Activated T-cell treated with anti-CD3 and anti-CD28 coated beads for 48 hours (primary cell): ENCODE results near the gene ARL8A.
"Not testable (repeated sequence)": the region's sequence is repeated elsewhere in the genome, so short reads cannot be mapped to it uniquely, and the experiment has no call there.

Experiments
- DNase-seq: peaks from one replicate; pipeline ENCODE4 v3.0.0-alpha.2; 2020; ENCODE audit warnings: low read depth

Gene ARL8A

DNA sequence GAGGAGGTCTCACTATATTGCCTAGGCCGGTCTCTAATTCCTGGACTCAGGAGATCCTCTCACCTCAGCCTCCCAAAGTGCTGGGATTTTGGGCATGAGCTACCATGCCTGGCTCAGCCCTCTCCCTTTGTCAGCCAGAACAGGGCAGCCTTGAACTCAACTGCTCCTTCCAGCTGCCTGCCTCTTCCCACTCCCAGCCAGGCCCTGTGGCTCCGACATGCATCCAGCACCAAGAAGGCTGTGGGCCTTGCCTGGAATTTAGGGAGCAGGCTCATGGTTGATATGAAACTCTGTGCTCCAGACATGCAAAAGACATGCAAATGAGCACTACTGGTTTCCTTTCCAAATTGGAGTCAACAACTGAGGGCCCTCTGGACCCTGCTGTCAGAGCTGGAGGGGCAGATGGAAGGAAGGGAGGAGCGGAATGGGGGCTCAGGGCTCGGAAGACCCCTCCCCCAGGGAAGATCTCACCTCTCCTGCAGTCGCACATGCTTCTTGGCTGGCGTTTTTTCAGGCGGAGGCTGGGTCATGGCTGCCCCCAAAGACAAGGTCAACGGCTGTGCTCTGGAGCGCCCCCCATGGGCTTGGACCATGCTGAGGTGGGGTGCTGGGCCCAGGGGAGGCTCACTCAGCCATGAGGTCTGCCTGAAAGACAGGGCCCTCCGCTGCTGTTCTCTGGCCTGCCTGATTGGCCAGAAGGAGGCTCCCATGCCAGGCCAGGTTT lies 14.4 kb upstream of the ARL8A start:
- DNase-seq: peak; percentile 47

DNA sequence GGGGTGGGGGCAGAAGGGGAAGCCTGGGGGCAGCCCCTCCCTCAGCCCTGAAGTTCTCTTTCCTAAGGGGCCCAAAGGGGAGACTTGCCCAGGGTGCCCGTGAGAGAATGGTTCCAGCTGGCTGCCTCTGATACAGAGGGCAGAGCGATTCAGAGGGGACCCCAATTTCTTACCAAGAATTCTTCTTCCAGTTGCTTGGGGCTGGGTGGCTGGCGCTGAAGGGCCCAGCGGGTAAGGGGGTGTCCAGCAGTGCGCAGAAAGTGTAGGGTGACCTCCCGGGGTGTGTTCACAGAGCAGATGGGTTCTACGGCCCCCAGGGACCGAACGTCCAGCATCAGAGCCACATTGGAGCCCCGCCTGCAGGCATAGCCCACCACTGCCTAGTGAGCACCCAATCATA lies 13.4 kb upstream of the ARL8A start:
- no peak for DNase-seq

DNA sequence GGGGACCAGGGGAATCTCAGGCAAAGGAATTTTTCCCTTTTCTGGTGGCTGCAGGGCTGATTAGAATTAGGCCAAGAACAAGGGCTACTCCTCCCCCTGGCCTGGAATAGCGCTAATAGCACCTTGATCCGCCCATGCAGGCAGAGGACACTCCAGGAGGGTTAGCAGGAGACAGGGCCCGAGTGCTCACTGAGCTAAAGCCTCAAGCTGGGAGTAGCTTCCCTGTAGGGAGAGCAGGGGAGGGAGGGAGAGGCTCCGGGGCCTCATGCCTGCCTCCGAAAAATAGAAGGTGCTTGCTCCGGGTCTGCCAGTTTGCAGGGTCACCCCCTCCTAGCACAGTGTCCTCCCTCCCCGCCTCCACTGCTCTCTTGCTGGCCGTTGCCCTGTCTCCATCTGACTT lies 12.1 kb upstream of the ARL8A start:
- no peak for DNase-seq

DNA sequence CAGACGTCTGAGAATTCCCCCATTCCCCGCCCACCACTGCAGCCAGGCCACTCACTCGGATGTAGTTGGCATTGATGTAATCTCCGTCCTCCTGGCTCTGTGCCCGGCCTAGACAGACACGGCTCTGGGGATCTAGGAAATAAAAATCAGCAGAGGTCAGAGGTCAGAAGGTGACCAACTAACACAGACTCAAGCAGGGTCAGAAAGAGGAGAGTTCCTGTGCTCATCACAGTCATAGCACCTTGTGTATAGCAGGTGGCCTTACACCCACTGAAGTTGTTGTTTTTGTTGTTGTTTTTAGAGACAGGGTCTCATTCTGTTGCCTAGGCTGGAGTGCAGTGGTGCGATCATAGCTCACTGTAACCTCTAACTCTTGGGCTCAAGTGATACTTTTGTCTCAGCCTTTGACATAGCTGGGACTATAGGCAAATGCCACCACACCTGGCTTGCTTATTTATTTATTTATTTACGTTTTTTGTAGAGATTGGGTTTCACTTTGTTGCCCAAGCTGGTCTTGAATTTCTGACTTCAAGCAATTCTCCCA lies 11.0 kb upstream of the ARL8A start:
- DNase-seq: no peak

DNA sequence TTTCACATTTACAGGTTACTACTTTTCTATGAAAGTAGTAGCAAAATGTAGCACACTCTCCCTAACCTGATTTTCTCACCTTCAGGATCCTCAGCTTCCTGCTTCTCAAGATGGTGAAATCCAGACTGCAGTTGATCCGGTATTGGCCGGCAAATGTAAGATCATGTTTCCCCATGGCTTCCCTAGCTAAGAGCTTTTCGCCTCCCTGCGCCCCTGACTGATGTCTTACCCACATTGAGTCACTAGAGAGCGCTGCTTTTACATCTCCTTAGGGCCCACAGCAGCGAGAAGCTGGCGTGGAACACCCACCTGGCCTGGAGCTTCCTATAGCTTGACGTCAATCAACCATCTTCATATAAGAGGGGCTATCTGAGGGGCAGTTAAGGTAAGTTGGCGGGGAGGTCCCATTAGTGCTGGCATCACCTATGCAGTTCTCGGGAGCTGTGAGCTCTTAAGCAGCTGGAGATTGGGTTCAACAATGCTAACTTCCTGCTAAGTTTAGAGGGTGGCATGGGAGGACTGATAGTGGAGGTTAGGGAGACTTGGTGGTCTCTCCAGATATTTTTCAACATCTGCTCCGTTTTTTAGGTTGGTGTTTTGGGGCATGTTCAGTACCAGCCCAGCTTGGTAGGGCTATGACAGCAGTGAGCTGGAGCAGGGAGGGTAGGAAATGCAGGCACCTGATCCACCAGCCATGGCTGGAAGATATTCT lies 10.4 kb upstream of the ARL8A start:
- DNase-seq: no peak

DNA sequence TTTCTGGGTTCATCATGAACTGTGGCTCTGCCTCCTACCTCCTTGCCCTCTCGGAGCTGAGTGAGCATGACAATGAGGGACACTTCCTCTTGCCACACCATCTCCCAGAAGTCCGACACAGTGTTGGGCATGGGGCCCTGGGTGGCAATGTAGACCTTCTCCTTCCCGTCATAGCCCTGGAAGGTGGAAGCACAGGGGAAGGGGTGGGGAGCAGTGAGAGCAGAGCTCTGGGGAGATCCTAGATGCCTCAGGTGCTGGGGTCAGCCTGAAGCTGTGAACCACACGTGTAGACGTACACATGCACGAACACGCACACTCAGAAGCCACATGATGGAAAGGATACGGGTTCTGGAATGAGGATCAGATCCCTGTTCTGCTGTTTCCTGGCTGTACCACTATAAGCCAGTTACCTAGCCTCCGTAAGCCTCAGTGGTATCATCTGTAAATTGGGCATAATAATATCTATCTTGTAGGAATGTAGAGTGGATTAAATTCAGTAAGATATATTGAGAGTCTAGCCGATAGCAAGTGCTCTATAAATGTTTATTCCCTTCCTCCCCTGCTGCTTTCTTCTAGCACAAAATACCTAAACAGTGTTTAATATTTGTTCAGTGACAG lies 9.7 kb upstream of the ARL8A start:
- no peak for DNase-seq

DNA sequence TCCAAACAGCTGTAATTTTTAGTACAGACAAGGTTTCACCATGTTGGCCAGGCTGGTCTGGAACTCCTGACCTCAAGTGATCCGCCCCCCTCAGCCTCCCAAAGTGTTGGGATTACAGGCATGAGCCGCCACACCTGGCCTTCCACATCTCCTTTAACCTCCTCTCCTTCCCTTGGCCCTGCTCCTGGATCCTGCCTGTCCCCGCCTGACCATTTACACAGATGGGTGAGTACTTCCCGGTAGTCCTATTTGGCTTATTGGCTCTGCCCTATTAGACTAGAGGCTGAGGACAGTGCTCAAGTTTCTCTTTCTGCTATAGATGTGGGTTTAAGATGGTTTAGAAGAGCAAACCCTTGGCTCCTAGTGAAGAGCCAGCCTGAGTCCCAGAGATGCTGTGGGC lies 8.7 kb upstream of the ARL8A start:
- no peak for DNase-seq

DNA sequence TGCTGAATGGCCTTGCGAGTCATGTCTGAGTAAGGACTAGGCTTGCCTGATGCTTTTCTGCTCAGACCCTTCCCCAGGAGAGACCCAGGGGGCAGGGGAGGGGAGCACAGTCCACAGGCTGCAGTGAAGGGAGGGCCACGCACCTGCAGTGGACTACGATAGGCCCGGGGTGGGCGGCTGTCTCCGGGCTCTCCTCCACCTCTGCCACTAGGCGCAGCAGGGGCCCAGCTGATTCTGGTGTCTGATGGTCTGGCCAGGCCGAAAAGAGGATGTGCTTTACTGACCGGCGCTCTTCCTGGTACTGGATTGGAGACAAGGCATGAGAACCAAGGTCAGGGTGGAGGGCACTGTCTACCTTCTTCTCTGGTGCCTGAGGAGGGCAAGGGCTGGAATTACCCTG lies 7.9 kb upstream of the ARL8A start:
- no peak for DNase-seq

DNA sequence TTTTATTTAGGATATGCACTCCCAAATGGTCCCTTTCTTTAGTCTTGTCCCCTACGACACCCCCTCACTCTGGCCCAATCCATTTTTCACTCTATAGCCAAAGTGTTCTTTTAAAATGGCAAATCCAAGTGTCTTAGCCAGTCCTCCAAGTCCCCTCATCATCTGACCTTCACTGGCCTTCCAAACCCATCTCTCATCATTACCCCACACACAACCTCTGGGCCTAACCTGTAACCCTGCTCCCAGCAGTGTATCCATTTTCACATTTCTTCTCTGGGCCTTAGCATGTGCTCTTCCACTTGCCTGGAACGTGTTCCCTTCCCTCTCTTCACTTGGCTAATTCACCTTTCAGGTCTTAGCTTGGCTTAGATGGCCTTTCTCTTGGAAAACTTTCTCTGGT lies 6.5 kb upstream of the ARL8A start:
- no peak for DNase-seq

DNA sequence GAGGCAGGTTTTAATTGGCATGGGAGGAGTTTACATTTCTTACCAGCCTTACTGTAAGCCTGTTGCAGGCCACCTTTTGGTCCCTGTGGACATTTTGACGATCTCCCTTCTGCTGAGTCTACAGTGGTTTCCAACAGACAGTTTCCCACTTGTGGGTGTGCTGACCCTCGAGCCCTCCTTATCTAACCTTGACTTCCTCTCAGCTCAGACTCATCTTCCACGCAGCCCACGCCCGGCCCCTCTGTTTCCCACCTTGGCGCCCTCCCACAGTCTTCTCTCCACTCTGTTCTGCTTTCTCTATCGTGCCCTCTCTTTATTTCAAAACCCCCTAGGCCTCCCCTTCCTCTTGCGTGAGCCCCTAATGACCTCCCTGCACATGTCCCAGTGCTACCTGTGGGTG lies 6.1 kb upstream of the ARL8A start:
- DNase-seq: no peak

DNA sequence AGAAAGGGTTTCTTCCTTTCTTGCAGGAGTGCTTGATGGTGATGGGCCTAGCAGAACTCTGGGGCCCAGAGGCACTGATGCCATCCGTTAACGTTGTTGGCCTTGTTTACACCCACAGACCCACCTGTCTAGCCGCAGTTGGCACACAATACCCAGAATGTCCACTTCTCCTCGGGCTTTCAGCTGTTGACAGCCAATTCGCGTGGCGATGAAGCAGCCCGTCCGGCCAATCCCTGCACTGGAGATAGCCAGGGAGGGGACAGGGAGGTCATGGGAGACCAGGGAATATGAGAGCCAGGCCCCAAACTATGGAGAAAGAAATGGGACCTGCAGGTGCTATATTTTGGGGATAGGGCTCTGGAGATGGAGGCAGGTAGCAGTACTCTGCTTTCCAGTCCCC lies 5.7 kb upstream of the ARL8A start:
- DNase-seq: no peak

DNA sequence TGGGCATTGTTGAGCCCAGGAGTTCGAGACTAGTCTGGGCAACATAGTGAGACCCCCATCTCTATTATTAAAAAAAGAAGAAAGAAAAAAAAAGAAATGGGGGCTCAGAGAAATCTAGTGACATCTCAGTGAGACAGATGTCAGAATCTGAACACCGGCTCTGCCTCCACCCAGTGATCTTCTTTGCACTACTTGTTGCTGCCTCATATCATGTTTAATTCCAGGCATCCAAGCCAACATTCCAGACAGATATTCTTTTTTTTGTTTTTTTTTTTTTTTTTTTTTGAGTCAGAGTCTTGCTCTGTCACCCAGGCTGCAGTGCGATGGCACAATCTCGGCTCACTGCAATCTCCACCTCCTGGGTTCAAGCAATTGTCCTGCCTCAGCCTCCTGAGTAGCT lies 5.0 kb upstream of the ARL8A start:
- DNase-seq: no peak

DNA sequence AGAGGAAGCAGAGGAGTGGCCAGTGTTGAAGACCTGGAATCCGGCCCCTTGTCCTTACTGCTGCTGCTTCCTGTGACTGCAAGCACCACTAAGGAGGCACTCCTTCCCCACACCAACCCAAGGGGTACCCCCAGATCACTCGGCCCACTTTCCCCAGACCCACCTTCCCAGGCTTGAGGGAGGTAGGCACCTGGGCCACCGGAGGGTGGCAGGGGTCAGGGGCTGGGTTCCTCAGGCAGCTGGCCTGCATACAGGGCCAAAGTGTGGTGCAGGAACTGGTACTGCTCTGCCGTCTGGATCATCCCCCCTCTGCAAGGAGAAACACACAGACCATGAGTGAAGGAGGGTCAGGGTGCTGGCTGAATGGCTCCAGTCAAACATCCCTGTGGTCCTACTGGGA lies 3.9 kb upstream of the ARL8A start:
- DNase-seq: no peak

DNA sequence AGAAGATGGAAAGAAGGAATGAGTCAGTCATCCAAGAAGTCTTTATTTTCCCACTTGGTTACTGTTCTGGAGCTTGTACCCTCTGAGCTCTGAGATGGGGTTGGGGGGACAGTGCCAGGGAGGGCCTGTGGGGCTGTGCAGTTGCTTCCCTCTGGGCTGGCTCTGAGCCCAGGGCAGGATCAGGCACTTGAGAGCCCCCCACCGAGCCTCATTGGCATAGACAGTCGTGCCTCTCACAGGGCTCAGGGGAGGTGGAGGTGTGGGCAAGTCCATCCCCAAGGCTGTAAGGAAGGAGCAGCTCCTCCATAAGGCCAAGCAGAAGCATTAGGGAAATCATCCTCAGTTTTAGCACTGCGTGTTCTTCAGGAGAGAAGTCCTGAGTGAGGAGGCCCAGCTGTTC lies 2.5 kb upstream of the ARL8A start:
- no peak for DNase-seq

DNA sequence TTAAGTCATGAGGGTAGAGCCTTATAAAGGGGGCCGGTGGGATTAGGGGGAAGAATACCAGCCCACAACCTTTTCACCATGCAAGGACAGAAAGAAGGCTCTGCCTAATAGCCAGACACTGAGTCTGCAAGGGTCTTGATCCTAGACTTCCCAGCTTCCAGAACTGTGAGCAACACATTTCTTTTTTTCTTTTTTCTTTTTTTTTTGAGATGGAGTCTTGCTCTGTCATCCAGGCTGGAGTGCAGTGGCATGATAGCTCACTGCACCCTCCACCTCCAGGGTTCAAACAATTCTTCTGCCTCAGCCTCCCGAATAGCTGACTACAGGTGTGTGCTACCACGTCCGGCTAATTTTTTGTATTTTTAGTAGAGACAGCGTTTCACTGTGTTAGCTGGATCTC lies 1.7 kb upstream of the ARL8A start:
- no peak for DNase-seq

DNA sequence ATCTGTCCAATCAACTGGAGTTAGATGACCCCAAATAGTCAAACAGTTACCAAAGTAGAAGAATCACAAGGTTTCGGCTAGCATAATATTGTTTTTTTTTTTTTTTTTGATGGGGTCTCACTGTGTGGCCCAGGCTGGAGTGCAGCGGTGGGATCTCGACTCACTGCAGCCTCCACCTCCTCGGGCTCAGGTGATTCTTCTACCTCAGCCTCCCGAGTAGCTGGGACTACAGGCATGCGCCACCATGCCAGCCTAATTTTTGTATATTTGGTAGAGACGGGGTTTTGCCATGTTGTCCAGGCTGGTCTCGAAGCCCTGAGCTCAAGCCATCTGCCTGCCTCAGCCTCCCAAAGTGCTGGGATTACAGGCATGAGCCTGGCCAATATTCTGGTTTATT lies 1.2 kb upstream of the ARL8A start:
- not testable (repeated sequence) for DNase-seq

DNA sequence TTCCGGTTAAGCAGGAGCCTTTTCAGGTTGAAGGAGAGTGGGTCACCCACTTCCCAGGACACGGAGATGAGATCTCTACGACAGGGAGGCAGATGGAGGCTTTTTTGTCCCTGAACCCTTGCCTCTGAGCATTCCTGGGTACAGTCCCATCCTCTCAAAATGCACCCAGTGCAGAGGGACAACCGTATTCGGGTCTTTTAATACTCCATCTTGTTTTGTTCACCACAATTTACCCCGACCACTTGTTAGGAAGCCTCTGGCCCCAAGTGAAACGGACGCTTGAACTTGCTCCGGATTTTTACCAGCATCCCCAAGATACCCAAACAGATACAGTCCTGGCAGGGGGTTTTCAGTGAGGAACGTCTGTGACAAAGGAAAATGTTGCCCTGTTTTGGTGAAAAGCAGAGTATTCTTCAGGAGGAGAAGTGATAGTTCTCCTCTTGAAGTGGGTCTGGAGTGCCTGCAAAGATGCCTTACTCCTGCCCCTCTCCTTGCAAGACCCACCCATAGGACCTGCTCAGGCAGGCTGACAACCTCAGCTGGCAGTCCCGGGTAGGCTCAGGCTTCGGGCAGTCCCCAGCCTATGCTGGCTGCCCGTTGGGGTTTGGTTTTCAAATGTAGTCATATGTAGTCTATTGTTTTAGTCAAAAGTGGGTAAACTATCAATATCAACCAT lies 669 bp upstream of the ARL8A start:
- DNase-seq: no peak

DNA sequence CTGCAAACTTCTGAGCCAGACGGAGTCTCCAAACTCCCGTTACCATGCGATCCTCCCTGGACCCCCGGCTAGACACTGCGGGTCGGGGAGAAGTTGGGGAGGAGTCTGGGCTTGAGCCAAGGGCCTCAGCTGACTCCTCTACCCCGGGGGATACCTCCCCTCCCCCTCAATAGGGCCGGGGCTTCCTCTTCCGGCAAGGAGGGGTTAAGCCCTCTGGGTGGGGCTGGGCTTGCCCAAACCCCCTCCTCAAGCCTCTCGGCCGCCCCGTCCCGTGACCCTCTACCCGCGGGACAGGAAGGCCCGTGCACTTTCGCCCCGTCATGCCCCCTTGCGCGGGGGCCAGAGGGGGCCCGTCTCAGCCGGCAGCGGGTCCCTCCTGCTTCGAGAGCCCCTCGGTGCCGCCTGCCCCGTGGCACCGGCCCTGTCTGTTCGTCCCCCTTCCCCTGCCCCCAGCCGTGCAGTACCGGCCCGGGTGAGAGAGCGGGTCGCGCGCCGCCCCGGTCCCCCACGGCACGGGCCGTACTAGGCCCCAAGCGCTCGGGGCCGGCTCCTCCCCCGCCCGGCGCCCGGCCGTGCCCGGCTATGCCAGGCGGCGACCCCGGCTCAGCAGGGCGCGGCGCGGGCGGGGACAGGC lies 652 bp downstream of the ARL8A start:
- no peak for DNase-seq

DNA sequence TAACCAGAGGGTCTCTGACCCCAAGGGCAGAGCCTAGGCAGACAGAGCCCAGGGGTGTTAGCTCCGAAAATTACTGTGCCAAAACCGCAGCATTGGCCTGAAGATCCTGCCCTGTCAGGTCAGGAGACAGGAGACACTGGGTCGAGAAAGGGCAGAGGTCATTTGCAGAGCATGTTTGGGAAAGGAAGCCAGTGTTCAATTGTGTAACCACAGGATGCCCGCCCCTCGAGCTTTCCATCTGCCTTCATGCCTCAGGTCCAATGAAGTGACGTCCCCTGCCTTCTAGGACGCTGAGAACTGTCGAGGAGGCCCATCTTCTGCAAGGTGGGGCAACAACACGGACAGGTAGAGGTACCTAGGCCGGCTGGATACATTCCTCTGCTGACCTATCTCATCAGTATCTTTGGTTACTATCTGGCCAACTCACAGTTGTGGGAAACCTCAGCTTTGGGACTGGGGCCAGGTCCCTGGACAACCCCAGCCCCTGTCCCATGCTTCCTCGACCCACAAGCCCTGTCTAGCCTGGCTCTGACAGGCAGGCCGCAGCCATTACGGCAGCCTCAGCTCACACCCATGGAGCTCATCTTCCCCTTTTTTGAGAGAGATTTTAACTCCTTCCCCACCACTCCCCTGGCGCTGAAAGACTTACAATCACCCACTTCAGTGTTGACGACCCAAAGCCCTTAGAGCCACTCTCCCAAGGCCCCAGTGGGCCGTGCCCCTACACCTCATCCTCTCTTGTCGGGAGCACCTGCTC lies 1.3 kb downstream of the ARL8A start:
- DNase-seq: no peak

DNA sequence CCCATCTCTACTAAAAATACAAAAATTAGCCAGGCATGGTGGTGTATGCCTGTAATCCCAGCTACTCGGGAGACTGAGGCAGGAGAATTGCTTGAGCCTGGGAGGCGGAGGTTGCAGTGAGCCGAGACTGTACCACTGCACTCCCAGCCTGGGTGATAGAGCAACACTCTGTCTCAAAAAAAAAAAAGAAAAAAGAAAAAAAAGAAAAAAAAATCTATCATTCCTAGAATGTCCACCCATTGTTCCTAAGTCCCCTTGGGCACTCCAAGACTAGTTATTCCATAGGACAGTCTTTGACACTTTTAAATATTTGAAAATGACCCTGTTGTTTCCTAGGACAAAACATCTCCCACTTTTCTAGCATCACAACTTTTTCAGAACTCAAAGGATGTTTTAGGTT lies 3.1 kb downstream of the ARL8A start:
- DNase-seq: not testable (repeated sequence)

DNA sequence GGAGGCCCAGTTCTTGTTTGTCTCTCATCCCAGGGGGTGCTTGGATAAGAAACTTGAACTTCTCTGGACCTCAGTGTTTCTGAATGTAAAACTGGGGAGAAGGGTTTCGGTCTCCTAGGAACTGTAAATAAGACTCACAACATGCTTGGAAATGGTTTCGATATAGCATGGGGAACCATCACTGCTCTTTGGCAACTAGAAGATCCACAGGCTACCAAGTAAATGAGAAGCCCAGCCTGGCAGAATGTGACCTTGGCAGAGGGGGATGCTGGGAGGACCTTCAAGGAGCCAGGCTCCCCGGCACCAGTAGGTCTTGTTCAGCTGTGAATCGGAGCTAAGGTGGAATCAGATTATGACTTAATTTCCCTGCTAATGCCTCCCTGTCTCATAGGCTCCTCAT lies 3.7 kb downstream of the ARL8A start:
- DNase-seq: no peak
